ENCODE measurements around the gene CP.
"Not testable (repeated sequence)": the region's sequence is repeated elsewhere in the genome, so short reads cannot be mapped to it uniquely, and the experiment has no call there.

Gene CP

DNA sequence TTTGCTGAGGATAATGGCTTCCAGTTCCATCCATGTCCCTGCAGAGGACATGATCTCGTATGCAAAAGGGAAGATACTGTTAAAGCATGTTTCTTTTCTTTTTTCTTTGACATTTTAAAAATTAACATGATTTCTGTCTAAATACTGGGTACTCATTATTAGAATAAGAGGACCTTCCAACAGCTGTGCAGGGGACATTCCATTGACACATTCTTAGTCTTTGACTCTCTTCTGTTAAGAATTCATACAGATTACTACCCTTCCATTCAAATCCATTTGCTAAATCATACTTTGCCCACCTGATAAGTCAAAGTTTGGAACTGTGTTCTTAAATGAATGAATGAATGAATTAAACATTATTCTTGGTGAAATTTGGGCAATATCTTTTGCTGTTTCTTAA, 5.1 kb upstream of the CP start:
- no peak for DNase-seq

DNA sequence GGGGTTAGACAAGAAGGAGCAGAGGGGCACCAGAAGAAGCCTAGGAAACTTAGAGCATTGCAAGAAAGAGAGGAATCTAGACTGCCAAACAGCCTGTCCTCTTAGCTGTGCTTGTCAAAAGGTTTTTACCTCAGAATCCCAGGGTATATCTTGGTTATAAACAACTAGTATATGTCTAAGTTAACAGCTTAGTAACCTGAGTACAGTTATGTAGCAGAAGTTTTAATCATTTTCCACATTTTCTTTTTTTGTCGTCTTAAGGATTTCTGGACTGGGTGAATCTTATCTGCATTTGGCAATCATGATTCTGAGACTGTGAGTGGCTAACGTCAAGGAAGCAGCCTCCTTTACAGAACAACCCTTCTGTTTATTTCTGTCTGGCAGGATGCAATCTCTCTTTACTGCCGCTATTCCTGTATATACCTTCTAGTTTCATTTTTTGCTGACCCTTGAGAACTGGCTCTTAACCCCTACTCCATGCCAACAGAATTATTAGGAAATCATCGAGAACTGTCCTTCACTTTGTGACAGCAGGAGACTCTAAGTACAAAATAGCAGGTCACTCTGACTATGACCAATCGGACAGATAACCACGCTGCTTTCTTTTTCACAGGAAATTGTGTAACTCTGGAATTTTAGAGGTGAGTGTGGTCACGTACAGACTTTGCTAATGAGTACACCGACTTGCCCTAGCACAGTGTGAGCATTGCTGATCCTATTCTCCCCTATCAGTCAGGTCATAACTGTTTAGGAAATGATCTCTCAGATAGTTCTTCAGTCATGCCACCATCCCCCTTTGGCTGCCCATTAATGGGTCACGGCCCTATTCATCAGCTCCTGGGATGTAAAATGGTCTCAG, 3.3 kb upstream of the CP start:
- no peak for DNase-seq

GRCh38 chr3:149223461-149223820, 1.8 kb upstream of the CP start:
- no peak for DNase-seq

- DNase-seq = not testable (repeated sequence)
Observed at GRCh38 chr3:149219380-149220121, 2.1 kb downstream of the CP start.

DNA sequence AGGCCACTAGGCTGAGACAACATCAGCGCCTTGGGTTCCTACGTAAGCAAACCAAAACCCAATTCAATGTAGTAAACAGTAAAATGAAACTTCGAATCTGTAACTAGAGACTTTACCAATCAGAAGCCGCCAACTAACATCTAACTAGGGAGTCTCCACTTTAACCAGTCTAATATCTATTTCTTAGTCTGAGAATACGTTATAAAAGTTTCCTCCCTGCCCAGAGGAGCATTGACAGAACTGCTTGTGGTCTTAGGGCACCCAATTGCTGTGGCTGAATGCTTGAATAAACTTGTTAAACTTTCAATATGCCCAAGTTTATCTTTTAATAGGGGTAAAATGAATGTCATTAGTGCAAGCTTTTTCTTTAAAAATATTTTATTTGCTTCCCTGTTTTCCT, 4.3 kb downstream of the CP start:
- no peak for DNase-seq

DNA sequence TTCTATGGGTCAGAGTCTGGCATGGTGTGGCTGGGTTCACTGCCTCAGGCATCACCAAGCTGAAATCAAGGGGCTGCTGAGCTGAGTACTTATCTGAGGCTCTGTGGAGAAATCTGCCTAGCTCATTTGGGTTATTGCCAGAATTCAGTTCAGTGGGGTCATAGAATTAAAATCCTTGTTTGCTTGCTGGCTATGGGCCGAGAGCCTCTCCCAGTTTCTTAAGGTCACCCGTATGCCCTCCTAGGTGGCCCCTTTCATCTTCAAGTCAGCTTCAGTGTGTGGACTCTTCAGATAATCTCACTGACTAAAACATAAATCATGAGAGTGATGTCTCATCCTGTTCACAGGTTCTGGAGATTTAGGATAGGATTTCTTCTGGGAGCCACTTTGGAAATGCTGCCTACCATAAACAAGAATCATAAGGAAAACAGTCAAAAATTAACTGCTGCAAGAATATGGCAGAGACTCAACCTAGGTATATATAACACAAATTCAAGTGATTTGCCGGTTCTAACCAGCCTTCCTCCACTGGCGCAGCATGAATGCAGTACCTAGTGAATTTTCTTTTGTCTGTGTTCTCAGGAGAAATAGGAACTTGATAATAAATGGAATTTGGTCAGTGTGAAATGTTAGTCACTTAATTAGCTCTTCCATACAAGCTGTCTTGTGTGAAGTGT, 5.3 kb downstream of the CP start:
- no peak for DNase-seq

DNA sequence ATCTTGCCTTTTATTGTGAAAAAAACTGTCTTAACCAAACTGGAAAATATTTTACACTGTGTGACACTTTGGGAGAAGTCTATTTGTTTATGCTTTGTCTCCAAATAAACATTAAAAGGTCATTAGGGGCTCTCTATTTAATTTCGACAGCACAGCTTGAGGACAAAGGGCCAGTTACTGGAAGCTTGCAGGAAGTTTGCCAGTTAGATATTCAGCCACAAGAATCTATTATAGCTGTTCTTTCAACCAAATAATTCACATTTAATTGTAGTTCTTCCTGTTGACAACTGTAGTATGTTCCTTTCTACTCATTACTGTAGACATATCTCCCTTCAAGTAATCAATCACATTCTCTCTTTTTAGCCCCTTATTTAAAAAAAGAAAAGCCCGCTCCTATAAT, 6.1 kb downstream of the CP start:
- DNase-seq = no peak

GRCh38 chr3:149214702-149215101, 6.9 kb downstream of the CP start:
- DNase-seq = no peak

GRCh38 chr3:149212386-149212785, 9.2 kb downstream of the CP start:
- DNase-seq = no peak

DNA sequence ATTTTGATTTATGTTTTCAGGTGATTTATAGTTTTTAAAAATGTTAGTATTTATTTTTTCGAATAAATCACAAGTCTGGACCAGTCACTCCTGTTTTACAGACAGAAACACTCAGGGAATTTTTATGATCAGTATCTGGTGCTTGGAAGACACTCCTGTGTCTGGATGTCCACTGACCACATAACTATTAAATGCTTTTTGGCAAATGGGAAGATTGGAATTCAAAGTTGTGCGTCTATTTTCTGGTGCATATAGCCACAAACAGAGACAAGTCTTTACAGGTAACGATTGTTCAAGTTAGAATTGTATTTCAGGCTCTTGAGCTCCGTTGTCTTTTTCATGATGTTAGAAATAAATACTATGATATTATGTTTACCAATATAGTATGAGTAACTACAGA, 12.2 kb downstream of the CP start:
- DNase-seq = no peak

DNA sequence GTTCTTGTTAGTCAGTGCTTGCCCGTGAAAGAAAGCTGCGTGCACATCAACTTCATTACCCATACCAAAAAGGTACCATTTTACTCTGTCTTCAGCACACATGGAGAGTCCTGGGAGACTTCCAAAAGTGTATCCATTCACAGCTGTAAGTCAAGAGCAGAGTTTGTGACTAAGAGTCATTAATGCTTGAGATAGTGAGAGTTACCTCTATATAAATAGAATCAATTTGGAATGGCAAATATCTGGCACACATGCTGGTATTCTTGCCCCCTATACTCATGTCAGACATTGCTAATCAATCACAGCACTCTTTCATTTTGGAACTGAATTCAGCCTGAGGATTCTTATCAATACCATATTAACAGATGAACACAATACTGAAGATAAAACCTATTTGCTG, 14.2 kb downstream of the CP start:
- no peak for DNase-seq

GRCh38 chr3:149204390-149204991, 17.1 kb downstream of the CP start:
- DNase-seq = no peak

GRCh38 chr3:149203758-149204157, 17.9 kb downstream of the CP start:
- no peak for DNase-seq

- no peak for DNase-seq
Observed at GRCh38 chr3:149199474-149199873, 22.2 kb downstream of the CP start.

GRCh38 chr3:149198611-149199010, 23.0 kb downstream of the CP start:
- DNase-seq = no peak

GRCh38 chr3:149197669-149198068, 24.0 kb downstream of the CP start:
- no peak for DNase-seq

DNA sequence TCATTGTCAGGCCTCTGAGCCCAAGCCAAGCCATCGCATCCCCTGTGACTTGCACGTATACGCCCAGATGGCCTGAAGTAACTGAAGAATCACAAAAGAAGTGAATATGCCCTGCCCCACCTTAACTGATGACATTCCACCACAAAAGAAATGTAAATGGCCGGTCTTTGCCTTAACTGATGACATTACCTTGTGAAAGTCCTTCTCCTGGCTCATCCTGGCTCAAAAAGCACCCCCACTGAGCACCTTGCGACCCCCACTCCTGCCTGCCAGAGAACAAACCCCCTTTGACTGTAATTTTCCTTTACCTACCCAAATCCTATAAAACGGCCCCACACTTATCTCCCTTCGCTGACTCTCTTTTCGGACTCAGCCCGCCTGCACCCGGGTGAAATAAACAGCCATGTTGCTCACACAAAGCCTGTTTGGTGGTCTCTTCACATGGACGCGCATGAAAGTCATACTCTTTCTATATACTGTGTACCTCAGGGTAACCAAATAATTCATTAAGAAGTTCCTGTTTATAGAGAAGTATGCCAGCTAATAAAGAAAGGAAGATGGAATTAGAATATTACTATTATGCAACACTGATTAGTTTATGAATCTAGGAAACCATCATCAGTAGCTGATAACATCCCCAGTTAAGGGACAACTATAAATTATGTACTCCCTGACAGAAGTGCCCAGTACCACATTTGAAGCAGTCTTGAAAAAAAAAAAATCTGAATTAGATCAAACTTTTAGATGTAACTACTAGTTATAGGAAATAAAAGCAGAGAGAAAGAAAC, 24.6 kb downstream of the CP start:
- DNase-seq = not testable (repeated sequence)

GRCh38 chr3:149195221-149195620, 26.4 kb downstream of the CP start:
- no peak for DNase-seq

- no peak for DNase-seq
Observed at GRCh38 chr3:149188494-149188893, 33.1 kb downstream of the CP start.

DNA sequence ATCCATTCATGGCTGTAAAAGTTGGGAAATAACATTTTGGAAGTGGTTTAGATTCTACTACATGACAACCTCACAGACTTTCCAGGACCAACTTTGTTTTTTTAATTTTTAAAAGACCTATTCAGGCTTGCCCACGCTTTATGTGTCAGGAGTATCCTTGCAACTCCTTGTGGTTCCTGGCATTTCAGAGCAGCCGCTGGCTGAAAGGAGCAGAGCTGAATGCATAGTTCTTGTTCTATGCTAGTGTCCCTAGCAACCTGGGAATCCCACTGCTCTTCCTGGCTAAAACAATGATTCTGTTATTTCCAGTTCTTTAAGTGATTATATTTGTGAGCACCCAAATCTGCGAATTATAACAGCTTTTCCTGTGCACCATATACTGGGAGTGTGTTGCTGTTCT, 34.9 kb downstream of the CP start:
- no peak for DNase-seq

DNA sequence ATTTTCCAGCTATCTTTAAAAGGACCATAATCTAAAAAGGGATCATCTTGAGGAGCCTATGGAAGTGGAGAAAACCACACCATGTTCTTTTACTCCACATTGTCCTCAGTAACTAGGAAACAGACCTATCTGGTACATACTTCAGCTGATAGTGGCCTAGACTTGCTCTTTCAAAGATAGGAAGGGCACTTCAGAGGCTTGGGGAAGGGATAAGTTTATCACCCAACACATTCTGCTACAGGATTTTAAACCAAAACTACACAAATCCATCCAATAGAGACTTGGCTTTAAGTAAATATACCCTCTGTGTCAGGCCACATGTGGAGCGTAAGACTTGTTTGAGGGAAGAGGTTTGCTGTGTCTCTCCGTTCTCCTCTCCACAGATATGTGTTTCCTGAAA, 35.4 kb downstream of the CP start:
- no peak for DNase-seq

DNA sequence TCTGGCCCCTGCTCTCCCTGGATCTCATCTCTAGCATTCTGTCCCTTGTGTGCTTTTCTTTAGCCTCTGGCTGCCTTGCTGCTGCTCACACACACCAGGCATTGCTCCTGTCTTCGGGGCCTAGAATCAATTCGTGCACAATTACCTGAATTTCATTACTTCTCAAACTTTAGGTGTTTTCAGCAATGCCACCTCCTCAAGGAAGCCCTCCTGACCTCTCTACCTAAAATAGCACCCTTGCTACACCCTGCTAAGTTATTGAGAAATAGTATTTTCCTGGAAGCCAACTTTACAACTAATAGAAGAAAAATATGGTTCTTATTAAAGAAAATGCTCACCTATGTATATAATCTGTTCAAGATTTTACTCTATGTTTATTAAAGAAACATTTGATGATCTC, 40.4 kb downstream of the CP start:
- DNase-seq = no peak

All from cortex of kidney (tissue), 1 donor.